ENCODE results near the gene PI16.

PI16 gene

GRCh38 chr6:36976007-36976264 is 21.4 kb downstream of the PI16 start:
- DNase-seq (ENCODE audit: low read depth in 1 of 2, low spot score in 1 of 2) = no peak
- in situ Hi-C loops (cut with HindIII; ENCODE audit: low pct_unique_long_range_greater_than_20kb, low sequenced_read_pairs) = no loop called here
- no peak for TF ChIP-seq JUND (IDR thresholded peaks at IDR 0.05; ENCODE audit: low read depth)

DNA sequence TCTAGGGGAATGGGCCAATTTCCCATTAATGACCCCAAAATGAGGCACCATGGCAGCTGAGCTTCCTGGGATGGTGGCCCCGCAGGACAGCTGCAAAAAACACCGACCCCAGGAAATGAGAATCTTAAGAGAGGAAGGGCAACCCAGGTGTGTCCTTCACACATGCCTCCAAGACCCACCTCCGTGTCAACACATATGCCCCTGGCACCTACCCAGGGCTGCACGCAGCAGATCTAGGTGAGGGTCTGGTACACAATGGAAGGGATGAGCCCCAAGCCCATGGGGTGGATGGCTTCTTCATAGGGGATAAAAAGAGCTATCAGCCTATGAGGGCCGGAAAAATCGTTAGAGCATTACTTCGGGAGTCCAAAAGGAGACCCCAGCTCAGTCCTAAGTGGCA is 22.0 kb downstream of the PI16 start:
- no peak for DNase-seq (ENCODE audit: low read depth in 1 of 2, low spot score in 1 of 2)
- TF ChIP-seq JUND (IDR thresholded peaks at IDR 0.05; ENCODE audit: low read depth) = no peak
- in situ Hi-C loops (cut with HindIII; ENCODE audit: low pct_unique_long_range_greater_than_20kb, low sequenced_read_pairs) = no loop called here

DNA sequence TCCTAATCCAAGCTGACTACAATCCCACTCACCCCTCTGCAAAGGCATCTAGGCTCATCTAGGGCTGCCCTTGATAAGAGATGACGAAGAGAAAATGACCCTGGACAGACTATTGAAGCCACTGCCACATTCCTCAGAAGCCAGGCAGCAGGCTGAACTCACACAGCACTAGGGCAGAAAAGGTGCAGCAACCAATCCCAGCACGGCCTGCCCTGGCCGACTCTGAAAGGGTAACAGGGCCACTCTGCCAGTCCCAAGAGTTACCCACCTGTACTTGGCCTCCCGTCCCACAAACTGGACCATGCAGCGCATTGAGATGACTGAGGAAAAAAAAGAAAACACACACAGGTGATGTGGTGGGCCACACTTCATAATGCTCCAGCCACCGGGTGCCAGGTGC is 22.4 kb downstream of the PI16 start:
- DNase-seq (ENCODE audit: low read depth in 1 of 2, low spot score in 1 of 2) = no peak
- no peak for TF ChIP-seq JUND (IDR thresholded peaks at IDR 0.05; ENCODE audit: low read depth)
- in situ Hi-C loops (cut with HindIII; ENCODE audit: low pct_unique_long_range_greater_than_20kb, low sequenced_read_pairs) = no loop called here

DNA sequence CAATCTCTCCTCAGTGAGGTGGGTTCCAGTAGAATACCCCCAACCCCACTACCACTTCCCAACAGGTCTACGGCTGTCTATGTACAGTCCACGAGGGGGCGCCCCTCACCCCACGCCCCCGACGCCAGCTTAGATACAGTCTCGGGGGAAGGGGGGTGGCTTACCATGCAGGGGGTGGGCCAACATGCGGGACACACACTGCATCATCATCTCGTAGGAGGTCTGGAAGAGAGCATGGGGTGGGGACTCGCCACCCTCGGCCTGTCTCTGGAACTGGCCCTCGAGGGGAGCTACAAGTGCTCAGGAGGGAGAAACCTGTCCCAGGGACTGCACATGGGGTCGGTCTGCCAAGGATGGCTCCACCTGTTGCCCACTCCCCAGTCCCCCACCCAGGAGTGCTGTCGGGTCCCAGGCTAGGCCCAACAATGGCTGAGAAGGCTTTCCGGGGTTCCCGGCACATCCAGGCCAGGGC is 23.0 kb downstream of the PI16 start:
- no peak for DNase-seq (ENCODE audit: low read depth in 1 of 2, low spot score in 1 of 2)
- in situ Hi-C loops (cut with HindIII; ENCODE audit: low pct_unique_long_range_greater_than_20kb, low sequenced_read_pairs) = no loop called here
- no peak for TF ChIP-seq JUND (IDR thresholded peaks at IDR 0.05; ENCODE audit: low read depth)

GRCh38 chr6:36978421-36979346 is 24.1 kb downstream of the PI16 start:
- no peak for TF ChIP-seq JUND (IDR thresholded peaks at IDR 0.05; ENCODE audit: low read depth)
- in situ Hi-C loops (cut with HindIII; ENCODE audit: low pct_unique_long_range_greater_than_20kb, low sequenced_read_pairs) = no loop called here
- DNase-seq (ENCODE audit: low read depth in 1 of 2, low spot score in 1 of 2) = no peak

DNA sequence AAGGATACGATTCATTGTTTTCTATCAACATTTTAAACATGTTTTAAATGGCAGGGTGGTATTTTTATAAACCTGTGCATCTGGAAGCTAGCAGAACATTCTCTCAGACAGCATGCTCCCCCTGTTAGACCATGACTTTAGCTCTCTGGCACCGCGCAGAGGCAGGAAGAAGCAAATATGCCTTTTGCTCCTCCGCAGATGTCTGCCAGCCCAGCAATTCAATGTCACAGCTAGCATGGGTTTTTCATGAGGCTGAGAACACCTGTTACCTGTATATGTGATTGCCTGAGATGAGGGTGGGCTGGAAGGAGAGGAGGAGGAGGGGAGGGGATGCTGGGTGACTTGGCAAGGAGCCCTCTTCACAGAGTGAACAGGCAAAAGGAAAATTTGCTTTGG is 24.8 kb downstream of the PI16 start:
- DNase-seq (ENCODE audit: low read depth in 1 of 2, low spot score in 1 of 2) = peak; percentile 68 to 69

DNA sequence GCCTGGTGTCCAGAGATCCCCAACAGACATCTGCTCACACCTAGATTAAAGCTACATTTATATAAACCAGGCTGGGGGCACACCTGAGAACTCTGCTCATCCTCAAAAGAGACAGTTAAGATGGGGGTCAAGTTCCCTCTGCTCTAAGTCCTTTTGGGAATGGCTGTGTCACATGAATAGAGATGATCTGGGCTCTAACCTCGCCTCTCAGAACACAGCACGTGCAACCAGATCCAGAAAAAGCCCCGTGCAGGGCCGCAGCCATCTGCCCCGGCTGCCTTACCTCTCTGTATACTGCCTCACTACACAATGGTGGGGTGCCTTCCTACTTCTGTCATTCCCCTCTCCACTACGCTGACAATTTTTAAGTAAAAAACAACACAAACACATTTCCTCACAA is 25.6 kb downstream of the PI16 start:
- in situ Hi-C loops (cut with HindIII; ENCODE audit: low pct_unique_long_range_greater_than_20kb, low sequenced_read_pairs) = no loop called here
- TF ChIP-seq JUND (IDR thresholded peaks at IDR 0.05; ENCODE audit: low read depth) = no peak
- no peak for DNase-seq (ENCODE audit: low read depth in 1 of 2, low spot score in 1 of 2)

More for the DNA sequence above, 24.8 kb downstream of the PI16 start:
- in situ Hi-C loops (cut with HindIII; ENCODE audit: low pct_unique_long_range_greater_than_20kb, low sequenced_read_pairs) = no loop called here
- TF ChIP-seq JUND (IDR thresholded peaks at IDR 0.05; ENCODE audit: low read depth) = no peak

DNA sequence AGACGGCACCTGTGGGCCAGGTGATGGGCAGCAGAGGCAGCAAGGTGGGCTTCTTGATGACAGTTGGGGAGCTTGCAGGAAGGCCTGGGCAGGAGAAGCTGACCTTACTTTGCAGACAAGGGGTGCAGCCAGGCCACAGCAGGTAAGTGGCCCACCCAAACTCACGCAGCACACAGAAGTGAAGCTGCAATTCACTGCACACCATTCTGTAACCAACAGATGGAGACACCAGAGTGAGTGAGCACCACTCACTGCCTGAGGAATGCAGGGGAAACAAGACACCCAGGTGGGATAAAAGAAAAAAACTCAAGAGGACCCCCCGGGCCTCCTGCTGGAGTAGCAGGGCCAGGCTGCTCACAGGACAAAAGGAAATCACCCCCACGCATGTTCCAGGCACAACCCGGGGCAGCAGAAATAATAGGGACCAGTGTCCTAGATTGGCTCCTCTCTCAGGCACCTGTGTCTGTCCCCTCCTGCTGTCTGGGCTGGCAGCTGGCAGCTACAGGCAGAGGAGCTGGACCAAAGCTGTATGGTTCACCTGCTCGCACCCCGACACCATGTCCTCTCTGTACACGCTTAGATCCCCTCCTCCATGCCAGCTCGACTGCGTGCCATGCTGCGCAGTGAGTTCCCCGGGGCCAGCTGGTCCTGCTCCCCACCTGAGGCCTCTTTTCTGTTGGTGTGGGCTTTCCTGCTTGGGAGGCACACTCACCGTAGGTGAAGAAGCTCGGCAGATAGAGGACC is 26.5 kb downstream of the PI16 start:
- TF ChIP-seq JUND (IDR thresholded peaks at IDR 0.05; ENCODE audit: low read depth) = no peak
- in situ Hi-C loops (cut with HindIII; ENCODE audit: low pct_unique_long_range_greater_than_20kb, low sequenced_read_pairs) = no loop called here
- no peak for DNase-seq (ENCODE audit: low read depth in 1 of 2, low spot score in 1 of 2)

DNA sequence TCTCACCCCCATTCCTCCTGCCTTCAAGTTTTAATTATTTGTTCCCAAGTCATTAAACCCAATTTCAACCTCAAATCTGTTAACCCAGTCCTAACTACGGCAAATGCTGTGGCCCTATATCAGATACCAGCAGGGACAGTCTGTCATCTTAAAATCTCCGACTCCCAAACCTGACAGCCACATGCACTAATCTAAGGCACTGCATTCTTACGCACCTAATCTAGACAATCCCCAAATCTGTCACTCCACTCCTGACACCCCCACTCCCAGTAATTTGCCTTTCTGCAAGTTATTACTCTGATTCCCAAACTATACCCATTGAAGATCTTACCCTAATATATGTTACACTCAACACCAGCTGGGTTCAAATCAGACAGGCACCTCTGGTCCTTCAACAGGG is 29.0 kb downstream of the PI16 start:
- DNase-seq (ENCODE audit: low read depth in 1 of 2, low spot score in 1 of 2) = no peak
- TF ChIP-seq JUND (IDR thresholded peaks at IDR 0.05; ENCODE audit: low read depth) = no peak
- in situ Hi-C loops (cut with HindIII; ENCODE audit: low pct_unique_long_range_greater_than_20kb, low sequenced_read_pairs) = no loop called here

DNA sequence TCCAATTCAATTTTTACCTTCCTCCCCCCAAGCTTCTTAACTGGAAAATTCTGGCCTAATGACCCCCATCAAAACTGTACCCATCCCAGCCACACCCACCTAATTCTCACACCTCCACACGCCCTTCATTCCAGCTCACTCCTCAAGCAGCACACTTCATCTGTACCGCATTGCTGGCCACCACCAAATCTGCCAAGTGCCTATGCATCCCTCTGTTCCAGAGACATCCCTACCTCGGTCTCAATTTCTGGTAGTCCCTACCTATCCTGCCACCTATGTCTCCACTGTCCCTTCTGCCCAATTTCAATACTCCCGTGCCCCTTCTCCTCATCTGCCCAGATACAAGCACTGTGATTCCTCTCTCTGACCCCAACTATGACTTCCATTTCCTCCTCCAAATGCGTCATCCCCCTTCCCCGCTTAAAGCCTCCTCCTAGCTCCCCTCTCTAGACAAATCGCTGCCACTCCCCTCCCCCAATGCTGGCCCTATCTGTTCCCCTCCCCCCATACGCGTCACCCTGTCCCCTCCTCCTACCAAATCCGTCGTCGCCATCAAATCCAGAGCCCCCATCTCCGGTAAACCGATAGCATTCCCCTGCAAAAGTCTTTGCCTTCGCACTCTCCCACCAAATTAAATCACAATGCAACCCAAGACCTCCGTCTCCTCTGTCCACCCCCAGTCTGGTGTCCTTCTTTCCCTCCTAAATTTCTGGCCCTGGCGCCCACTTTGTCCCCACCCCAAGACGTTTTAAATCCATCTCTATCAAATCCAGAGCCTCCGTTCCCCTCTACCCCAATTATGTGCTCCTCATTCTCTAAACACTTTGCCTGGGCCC is 30.3 kb downstream of the PI16 start:
- no peak for TF ChIP-seq JUND (IDR thresholded peaks at IDR 0.05; ENCODE audit: low read depth)
- DNase-seq (ENCODE audit: low read depth in 1 of 2, low spot score in 1 of 2) = peak in 1 of 2 experiments; percentile 22
- in situ Hi-C loops (cut with HindIII; ENCODE audit: low pct_unique_long_range_greater_than_20kb, low sequenced_read_pairs) = no loop called here

DNA sequence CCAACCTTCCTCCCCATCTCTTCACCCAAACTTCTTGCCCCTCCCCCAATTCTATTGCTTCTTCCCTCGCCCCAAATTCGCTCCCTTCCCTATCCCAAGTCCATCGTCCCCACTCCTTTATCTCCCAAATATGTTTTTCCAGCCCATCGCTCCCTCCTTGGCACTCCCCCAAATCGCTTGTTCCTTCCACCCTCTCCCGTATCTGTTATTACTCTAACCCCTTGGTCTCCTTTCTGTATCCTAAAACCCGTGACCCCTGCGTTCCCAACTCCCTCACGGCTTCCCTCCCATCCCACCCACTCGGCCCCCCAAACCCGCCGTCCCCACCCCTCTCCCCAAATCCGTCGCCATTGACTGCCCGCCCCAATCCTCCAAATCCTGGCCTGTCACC is 30.9 kb downstream of the PI16 start:
- in situ Hi-C loops (cut with HindIII; ENCODE audit: low pct_unique_long_range_greater_than_20kb, low sequenced_read_pairs) = no loop called here
- no peak for DNase-seq (ENCODE audit: low read depth in 1 of 2, low spot score in 1 of 2)
- no peak for TF ChIP-seq JUND (IDR thresholded peaks at IDR 0.05; ENCODE audit: low read depth)

GRCh38 chr6:36985808-36986703 is 31.5 kb downstream of the PI16 start, which contains the start of gene MTCH1:
Gene MTCH1, minus strand, starts transcription at chr6:36986196. Its CDS starts 23 bp downstream, at chr6:36986173.
- peak; percentile 89 to 92 for DNase-seq (ENCODE audit: low read depth in 1 of 2, low spot score in 1 of 2)
- TF ChIP-seq JUND (IDR thresholded peaks at IDR 0.05; ENCODE audit: low read depth) = no peak
- in situ Hi-C loops (cut with HindIII; ENCODE audit: low pct_unique_long_range_greater_than_20kb, low sequenced_read_pairs) = no loop called here

Data from T47D (cell line).